Activated CD8-positive, alpha-beta T cell treated with anti-CD3 and anti-CD28 coated beads for 36 hours (primary cell): ENCODE results near the gene POU2F1. TPM values are rescaled to one million over a fixed set of nuclear protein-coding genes. Genes with fewer than 3 reads are reported as not detected.

ENCODE experiments used
- ATAC-seq: fragments of 200-7000 bp; cut with Tn5 transposase; one replicate; pipeline ENCODE4 v1.10.0; 2021; ENCODE audit warnings: mild to moderate bottlenecking, moderate library complexity
- CTCF ChIA-PET: fragments of 350-600 bp; sonication (Branson Sonifier 250); formaldehyde crosslinking; loops from one replicate; lab custom pipeline; 2021; ENCODE audit warnings: antibody characterized with exemption; lab: Charles Lee
- POLR2A ChIA-PET: fragments of 350-600 bp; sonication (Branson Sonifier 250); formaldehyde crosslinking; loops from one replicate; lab custom pipeline; 2021; ENCODE audit warnings: antibody characterized with exemption; lab: Charles Lee
- DNase-seq: peaks from one replicate; pipeline ENCODE4 v3.0.0-alpha.2; 2020
- H3K27ac Mint-ChIP-seq: one replicate; pipeline ENCODE4 v1.8.0; 2021; ENCODE audit warnings: mild to moderate bottlenecking, mixed read lengths
- H3K27me3 Mint-ChIP-seq: one replicate; pipeline ENCODE4 v1.8.0; 2021; ENCODE audit warnings: mixed read lengths
- H3K36me3 Mint-ChIP-seq: one replicate; pipeline ENCODE4 v1.8.0; 2021; ENCODE audit warnings: low read depth, mixed read lengths
- H3K4me1 Mint-ChIP-seq: one replicate; pipeline ENCODE4 v1.8.0; 2021; ENCODE audit warnings: low read depth, mixed read lengths
- H3K4me3 Mint-ChIP-seq: one replicate; pipeline ENCODE4 v1.8.0; 2021; ENCODE audit warnings: mild to moderate bottlenecking, moderate library complexity, mixed read lengths
- H3K9me3 Mint-ChIP-seq: one replicate; pipeline ENCODE4 v1.8.0; 2021; ENCODE audit warnings: mixed read lengths
- CTCF ChIP-seq: fragments of 200-600 bp; IDR thresholded peaks from one replicate; pipeline ENCODE4 v1.8.0; 2022; ENCODE audit warnings: antibody characterized with exemption, mild to moderate bottlenecking
- intact Hi-C: fragments of 100-400 bp; cut with micrococcal nuclease; formaldehyde crosslinking; loops from one replicate; pipeline ENCODE4 v1.10.0; 2022
- total RNA-seq, 2 experiments: library from RNA; stranded (reverse); gene quantifications; one replicate each; pipeline ENCODE4 v1.2.3, GENCODE V29; 2021

POU2F1 gene
- total RNA-seq, 2 experiments from 2014 or later: 23.6 to 24.2 TPM

GRCh38 chr1:167333124-167333523 is 112.4 kb downstream of the POU2F1 start:
- peaks cover 8% of the 10 kb centered on the region for H3K9me3 Mint-ChIP-seq
- ATAC-seq (no peak), DNase-seq (no peak)
- H3K4me1 Mint-ChIP-seq: peaks cover 27% of the 10 kb centered on the region
- intact Hi-C loops: loop anchor here (10.0 kb wide), 1 partner anchor 62 kb away; no protein-coding TSS in a partner anchor
- ChIA-PET POLR2A (no interaction called here), CTCF (interaction anchor here (1.4 kb wide), 1 partner anchor 65 kb away, joined by 3 read pairs; no protein-coding TSS in a partner anchor)
- no peak overlapping the region for H3K27ac Mint-ChIP-seq
- H3K4me3 Mint-ChIP-seq: no peak overlapping the region
- no peaks in the 10 kb centered on the region for H3K27me3 Mint-ChIP-seq
- TF ChIP-seq CTCF: no peak
- peaks cover 28% of the 10 kb centered on the region for H3K36me3 Mint-ChIP-seq

- ChIA-PET CTCF (no interaction called here), POLR2A (no interaction called here)
- H3K36me3 Mint-ChIP-seq: peaks cover 30% of the 10 kb centered on the region
- H3K27me3 Mint-ChIP-seq: no peaks in the 10 kb centered on the region
- H3K9me3 Mint-ChIP-seq: peaks cover 8% of the 10 kb centered on the region
- no peak for DNase-seq
- H3K27ac Mint-ChIP-seq: no peak overlapping the region
- ATAC-seq: no peak
- intact Hi-C loops: loop anchor here (10.0 kb wide), 1 partner anchor 61 kb away; no protein-coding TSS in a partner anchor
- peaks cover 27% of the 10 kb centered on the region for H3K4me1 Mint-ChIP-seq
- no peak for TF ChIP-seq CTCF
- no peak overlapping the region for H3K4me3 Mint-ChIP-seq
Measured at GRCh38 chr1:167333703-167334102, 113.0 kb downstream of the POU2F1 start.

DNA sequence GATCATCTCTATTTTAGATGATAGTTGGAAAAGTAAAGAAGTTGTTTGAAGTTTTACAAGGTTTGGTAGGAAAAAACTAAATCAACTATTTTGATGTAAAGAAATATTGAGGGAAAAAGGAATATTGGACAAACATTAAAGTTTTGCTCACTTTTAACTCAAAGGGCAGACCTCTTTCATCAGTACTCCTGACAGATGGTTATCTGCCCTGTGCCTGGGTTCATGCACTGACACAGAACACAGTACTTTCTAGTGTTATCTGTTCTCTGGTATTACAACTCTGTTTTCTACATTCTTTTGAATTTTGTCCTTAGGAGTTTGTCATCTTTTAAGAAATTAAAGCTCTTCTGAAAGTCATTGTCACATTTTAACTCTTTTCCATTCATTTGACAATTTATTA is 118.7 kb downstream of the POU2F1 start:
- no peak overlapping the region for H3K4me3 Mint-ChIP-seq
- intact Hi-C loops: loop anchor here (10.0 kb wide), 1 partner anchor 55 kb away; no protein-coding TSS in a partner anchor

DNA sequence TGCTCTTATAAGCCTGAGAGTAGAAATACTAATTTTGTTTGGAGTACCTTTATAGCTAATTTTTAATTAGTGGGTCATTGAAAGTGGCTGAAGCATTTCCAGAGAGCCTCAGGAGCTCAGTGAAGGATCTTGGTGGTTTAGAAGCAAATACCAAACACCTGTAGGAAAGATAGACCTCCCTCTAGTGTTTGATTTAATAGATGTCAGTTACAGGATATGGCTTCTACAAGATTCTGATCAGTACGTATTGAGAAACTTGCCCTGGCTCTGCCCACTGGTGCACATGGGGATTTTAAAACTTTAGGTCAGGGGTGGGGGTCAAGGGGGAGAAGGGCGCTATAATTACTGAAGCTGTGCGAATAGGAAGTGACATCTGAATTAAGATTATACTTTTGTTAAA is 122.2 kb downstream of the POU2F1 start:
- CTCF ChIA-PET: interaction anchor here (0.7 to 1.4 kb wide), 6 partner anchors 9 to 281 kb away, joined by 3 to 6 read pairs (median 3); no protein-coding TSS in a partner anchor
- Mint-ChIP-seq H3K9me3 (no peaks in the 10 kb centered on the region), H3K4me3 (no peak overlapping the region), H3K27me3 (no peaks in the 10 kb centered on the region), H3K27ac (no peak overlapping the region), H3K36me3 (peaks cover 4% of the 10 kb centered on the region), H3K4me1 (no peaks in the 10 kb centered on the region)
- TF ChIP-seq CTCF: peak; percentile 23
- no peak for DNase-seq
- intact Hi-C loops: no loop called here
- POLR2A ChIA-PET: interaction anchor here (1.5 kb wide), 1 partner anchor 32 kb away, joined by 4 read pairs; no protein-coding TSS in a partner anchor
- ATAC-seq: no peak

More for the DNA sequence above, 118.7 kb downstream of the POU2F1 start:
- Mint-ChIP-seq H3K36me3 (peaks cover 20% of the 10 kb centered on the region), H3K27me3 (no peaks in the 10 kb centered on the region), H3K27ac (no peak overlapping the region), H3K9me3 (peaks cover 8% of the 10 kb centered on the region), H3K4me1 (no peaks in the 10 kb centered on the region)
- TF ChIP-seq CTCF: no peak
- ChIA-PET POLR2A (no interaction called here), CTCF (no interaction called here)
- ATAC-seq (no peak), DNase-seq (no peak)

- ATAC-seq (no peak), DNase-seq (no peak)
- CTCF ChIA-PET: interaction anchor here (1.1 kb wide), 1 partner anchor 76 kb away, joined by 4 read pairs; no protein-coding TSS in a partner anchor
- no peak for TF ChIP-seq CTCF
- H3K9me3 Mint-ChIP-seq: no peaks in the 10 kb centered on the region
- H3K4me1 Mint-ChIP-seq: no peaks in the 10 kb centered on the region
- no peaks in the 10 kb centered on the region for H3K27me3 Mint-ChIP-seq
- no peak overlapping the region for H3K4me3 Mint-ChIP-seq
- H3K27ac Mint-ChIP-seq: no peak overlapping the region
- H3K36me3 Mint-ChIP-seq: no peaks in the 10 kb centered on the region
- POLR2A ChIA-PET: interaction anchor here (1.5 kb wide), 1 partner anchor 30 kb away, joined by 4 read pairs; no protein-coding TSS in a partner anchor
- intact Hi-C loops: no loop called here
Measured at GRCh38 chr1:167344112-167344511, 123.4 kb downstream of the POU2F1 start.
